ENCODE data around the gene RMND1.

The RMND1 gene

DNA sequence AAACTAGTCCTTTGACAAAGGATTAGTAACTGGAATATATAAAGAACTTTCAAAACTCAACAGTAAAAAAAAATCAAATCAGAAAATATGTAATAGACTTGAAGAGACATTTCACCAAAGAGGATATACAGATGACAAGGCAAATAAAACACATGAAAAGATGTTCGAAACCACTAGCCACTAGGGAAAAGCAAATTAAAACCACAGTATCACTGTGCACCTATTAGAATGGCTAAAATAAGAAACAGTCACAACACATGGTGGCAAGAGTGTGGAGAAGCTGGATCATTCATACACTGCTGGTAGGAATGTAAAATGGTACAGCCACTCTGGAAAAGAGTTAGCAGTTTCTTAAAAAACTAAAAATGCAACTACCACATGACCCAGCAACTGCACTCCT lies 75.5 kb downstream of the RMND1 start:
- TF ChIP-seq, protein P1, sequence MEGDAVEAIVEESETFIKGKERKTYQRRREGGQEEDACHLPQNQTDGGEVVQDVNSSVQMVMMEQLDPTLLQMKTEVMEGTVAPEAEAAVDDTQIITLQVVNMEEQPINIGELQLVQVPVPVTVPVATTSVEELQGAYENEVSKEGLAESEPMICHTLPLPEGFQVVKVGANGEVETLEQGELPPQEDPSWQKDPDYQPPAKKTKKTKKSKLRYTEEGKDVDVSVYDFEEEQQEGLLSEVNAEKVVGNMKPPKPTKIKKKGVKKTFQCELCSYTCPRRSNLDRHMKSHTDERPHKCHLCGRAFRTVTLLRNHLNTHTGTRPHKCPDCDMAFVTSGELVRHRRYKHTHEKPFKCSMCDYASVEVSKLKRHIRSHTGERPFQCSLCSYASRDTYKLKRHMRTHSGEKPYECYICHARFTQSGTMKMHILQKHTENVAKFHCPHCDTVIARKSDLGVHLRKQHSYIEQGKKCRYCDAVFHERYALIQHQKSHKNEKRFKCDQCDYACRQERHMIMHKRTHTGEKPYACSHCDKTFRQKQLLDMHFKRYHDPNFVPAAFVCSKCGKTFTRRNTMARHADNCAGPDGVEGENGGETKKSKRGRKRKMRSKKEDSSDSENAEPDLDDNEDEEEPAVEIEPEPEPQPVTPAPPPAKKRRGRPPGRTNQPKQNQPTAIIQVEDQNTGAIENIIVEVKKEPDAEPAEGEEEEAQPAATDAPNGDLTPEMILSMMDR (IDR thresholded peaks at IDR 0.05; ENCODE audit: borderline replicate concordance, control extremely low read depth, extremely low read depth, insufficient read depth, missing control alignments), result no peak
- DNase-seq (ENCODE audit: low spot score), result no peak
- in situ Hi-C loops (cut with MboI; ENCODE audit: low sequenced_read_pairs, unreplicated experiment), result no loop called here

DNA sequence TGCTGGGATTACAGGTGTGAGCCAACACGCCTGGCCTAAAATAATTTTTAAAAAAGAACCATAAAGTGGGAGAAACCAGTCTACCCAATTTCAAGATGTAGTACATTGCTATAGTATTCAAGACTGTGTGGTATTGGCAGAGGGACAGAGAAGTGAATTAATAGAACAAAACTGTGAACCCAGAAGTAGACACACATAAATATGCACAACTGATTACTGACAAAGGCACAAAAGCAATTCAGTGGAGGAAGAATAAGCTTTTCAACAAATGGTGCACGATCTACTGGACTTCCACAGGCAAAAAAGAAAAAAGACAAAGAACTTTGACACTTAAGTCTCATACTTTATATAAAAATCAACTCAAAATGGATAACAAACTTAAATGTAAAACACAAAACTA lies 76.1 kb downstream of the RMND1 start:
- in situ Hi-C loops (cut with MboI; ENCODE audit: low sequenced_read_pairs, unreplicated experiment), result no loop called here
- no peak for DNase-seq (ENCODE audit: low spot score)
- TF ChIP-seq, protein P1 (IDR thresholded peaks at IDR 0.05; ENCODE audit: borderline replicate concordance, control extremely low read depth, extremely low read depth, insufficient read depth, missing control alignments), result no peak

DNA sequence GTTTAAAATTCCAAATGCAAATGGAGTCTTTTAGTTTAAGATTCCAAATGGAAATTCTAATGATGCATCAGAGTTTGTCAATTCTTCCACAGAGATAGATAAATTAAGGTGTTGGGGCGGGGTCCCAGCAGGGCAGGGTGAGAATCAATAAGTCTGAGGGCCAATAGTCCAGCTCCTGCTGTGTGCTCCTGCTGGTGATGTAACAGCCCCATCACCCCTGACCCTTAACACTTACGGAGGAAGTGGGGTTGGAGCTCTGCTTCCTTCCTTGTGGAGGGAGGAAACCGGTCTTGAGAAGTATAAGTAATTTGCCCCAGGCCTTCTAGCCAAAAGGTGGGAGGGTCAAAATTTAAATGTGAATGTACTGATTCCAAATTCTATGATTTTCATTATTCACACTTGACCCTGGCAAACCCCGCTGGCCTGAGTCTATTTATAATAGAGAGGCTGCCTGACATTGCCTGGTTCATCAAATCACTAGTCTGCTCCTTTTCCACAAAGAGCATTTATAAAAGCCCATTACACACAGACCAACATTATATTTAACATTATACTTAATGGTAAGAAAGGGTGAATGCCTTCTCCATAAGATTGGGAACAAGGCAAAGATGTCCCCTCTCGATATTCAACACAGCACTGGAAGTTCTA lies 77.8 kb downstream of the RMND1 start:
- in situ Hi-C loops (cut with MboI; ENCODE audit: low sequenced_read_pairs, unreplicated experiment), result no loop called here
- TF ChIP-seq, protein P1 (IDR thresholded peaks at IDR 0.05; ENCODE audit: borderline replicate concordance, control extremely low read depth, extremely low read depth, insufficient read depth, missing control alignments), result no peak
- DNase-seq (ENCODE audit: low spot score), result no peak

DNA sequence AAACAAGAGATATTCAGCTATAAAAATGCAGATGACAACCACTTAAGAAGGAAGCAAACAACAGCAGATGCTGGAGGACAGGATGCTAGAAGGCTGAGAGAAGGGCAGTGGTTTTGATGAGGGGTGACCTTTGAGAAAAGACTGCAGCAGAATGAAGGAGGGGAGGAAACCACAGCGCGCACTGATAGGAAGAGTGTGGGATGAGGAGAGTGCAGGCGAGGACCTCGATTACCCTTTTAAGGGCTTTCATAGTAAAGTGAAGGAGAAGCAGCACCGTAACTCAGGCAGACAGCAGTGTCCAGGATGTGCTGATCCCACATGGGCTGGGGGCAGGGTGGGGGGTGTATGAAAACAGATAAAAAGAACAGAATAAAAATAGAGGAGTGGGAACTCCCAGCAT lies 79.8 kb downstream of the RMND1 start:
- TF ChIP-seq, protein P1 (IDR thresholded peaks at IDR 0.05; ENCODE audit: borderline replicate concordance, control extremely low read depth, extremely low read depth, insufficient read depth, missing control alignments), result no peak
- in situ Hi-C loops (cut with MboI; ENCODE audit: low sequenced_read_pairs, unreplicated experiment), result no loop called here
- DNase-seq (ENCODE audit: low spot score), result no peak

DNA sequence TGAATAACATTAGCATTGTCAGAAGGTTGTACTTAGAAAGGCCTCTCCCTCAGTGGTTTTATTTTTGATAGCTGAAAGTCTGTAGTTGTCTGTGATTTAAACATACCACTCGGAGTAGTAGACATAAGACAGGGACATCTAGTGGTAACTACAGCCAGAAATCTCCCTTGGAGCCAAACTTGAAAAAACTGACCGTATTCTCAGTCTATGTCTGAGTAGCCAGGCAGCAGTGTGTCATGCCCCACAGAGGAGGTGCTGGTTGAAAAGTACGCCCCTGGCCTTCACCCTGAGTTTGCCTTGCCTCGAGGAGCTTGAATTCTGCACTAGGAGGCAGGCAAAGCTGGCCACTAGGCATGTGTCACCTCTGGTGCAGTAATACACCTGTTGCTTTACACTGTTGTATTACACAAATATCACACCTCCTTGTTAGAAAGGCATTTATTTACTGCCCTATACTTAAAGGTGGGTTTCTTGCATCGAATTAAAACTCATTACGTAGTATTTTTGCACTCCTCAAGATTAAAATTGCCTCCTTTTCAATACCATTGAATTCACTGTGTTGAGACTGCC lies 81.3 kb downstream of the RMND1 start:
- in situ Hi-C loops (cut with MboI; ENCODE audit: low sequenced_read_pairs, unreplicated experiment), result no loop called here
- no peak for DNase-seq (ENCODE audit: low spot score)
- TF ChIP-seq, protein P1 (IDR thresholded peaks at IDR 0.05; ENCODE audit: borderline replicate concordance, control extremely low read depth, extremely low read depth, insufficient read depth, missing control alignments), result no peak

DNA sequence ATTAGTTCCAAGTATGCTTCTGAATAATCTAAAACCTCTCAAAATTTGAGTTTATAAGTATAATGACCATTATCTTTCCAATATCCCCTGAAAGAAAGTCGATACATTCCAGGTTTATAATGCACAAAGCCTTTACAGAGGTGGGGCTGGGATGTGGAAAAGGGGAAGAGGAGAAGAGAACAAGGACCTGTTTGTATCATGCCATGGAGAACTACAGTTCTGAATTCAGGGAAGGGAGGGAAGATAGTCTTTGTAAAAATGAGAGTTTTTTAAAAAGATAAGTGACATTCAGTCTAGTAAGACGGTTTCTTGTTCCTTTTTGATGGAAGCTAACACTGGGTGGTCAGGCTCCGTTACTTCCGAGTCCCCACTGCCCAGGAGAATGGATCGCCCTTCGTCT lies 86.7 kb downstream of the RMND1 start:
- TF ChIP-seq, protein P1 (IDR thresholded peaks at IDR 0.05; ENCODE audit: borderline replicate concordance, control extremely low read depth, extremely low read depth, insufficient read depth, missing control alignments), result no peak
- in situ Hi-C loops (cut with MboI; ENCODE audit: low sequenced_read_pairs, unreplicated experiment), result no loop called here
- no peak for DNase-seq (ENCODE audit: low spot score)

All from GM13976 (cell line).